HUES64 (cell line): ENCODE results near the gene MAB21L4.
"Not testable (repeated sequence)": the region's sequence is repeated elsewhere in the genome, so short reads cannot be mapped to it uniquely, and the experiment has no call there.

Experiments used
- H3K27ac ChIP-seq: 2 replicates; pipeline ENCODE4 v1.7.0; 2013; ENCODE audit warnings: low read depth, low read length, inconsistent platforms
- H3K27me3 ChIP-seq: 2 replicates; pipeline ENCODE4 v1.6.1; 2013; ENCODE audit warnings: mild to moderate bottlenecking, low read length; ENCODE audit not compliant: insufficient read depth
- H3K36me3 ChIP-seq: 2 replicates; pipeline ENCODE4 v1.6.1; 2013; ENCODE audit warnings: mild to moderate bottlenecking, low read length; ENCODE audit not compliant: insufficient read depth
- H3K4me1 ChIP-seq: 2 replicates; pipeline ENCODE4 v1.6.1; 2013; ENCODE audit warnings: mild to moderate bottlenecking, low read length, moderate library complexity; ENCODE audit not compliant: insufficient read depth
- H3K4me3 ChIP-seq: 2 replicates; pipeline ENCODE4 v1.5.1; 2013; ENCODE audit warnings: mild to moderate bottlenecking, low read length, moderate library complexity
- H3K9ac ChIP-seq: 2 replicates; pipeline ENCODE4 v1.6.1; 2013; ENCODE audit warnings: mild to moderate bottlenecking, low read depth, low read length
- H3K9me3 ChIP-seq: 2 replicates; pipeline ENCODE4 v1.6.1; 2013; ENCODE audit warnings: low read depth, low read length; ENCODE audit not compliant: insufficient read depth
- WGBS: fragments of 150-250, 120-280 bp; methylation state at CpG from one replicate; pipeline ENCODE4 v1.1.7; 2013; ENCODE audit warnings: missing lambda C conversion rate; 5-methylcytosine and 5-hydroxymethylcytosine counted together

MAB21L4 gene

GRCh38 chr2:240847817-240848216 lies 48.1 kb downstream of the MAB21L4 start:
- H3K27me3 ChIP-seq = no peaks in the 10 kb centered on the region
- H3K36me3 ChIP-seq = no peaks in the 10 kb centered on the region
- no peak overlapping the region for H3K9ac ChIP-seq
- peaks cover 12% of the 10 kb centered on the region for H3K4me1 ChIP-seq
- H3K4me3 ChIP-seq = no peak overlapping the region
- 97% methylated on average over 13 of the region's 13 CpGs for WGBS
- H3K9me3 ChIP-seq = peaks cover 9% of the 10 kb centered on the region; the same call in 1 of the 2 replicates
- H3K27ac ChIP-seq = no peak overlapping the region

- Histone ChIP-seq H3K9ac (no peak overlapping the region), H3K4me3 (no peak overlapping the region), H3K9me3 (peaks cover 9% of the 10 kb centered on the region; the same call in 1 of the 2 replicates), H3K36me3 (no peaks in the 10 kb centered on the region), H3K27ac (no peak overlapping the region), H3K4me1 (peaks cover 12% of the 10 kb centered on the region), H3K27me3 (no peaks in the 10 kb centered on the region)
- WGBS = 90% methylated on average over 5 of the region's 5 CpGs
Measured at GRCh38 chr2:240846873-240847595, 48.9 kb downstream of the MAB21L4 start.

DNA sequence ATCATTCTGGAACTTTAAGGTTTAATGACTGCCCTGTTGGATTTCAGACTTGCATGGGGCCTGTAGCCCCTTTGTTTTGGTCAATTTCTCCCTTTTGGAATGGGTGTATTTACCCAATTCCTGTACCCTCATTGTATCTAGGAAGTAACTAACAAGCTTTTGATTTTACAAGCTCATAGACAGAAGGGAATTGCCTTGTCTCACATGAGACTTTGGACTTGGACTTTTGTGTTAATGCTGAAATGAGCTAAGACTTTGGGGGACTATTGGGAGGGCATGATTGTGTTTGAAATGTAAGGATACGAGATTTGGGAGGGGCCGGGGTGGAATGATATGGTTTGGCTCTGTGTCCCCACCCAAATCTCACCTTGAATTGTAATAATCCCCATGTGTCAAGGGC lies 49.6 kb downstream of the MAB21L4 start:
- not testable (repeated sequence) for H3K36me3 ChIP-seq, H3K9ac ChIP-seq, H3K4me3 ChIP-seq, H3K9me3 ChIP-seq, H3K27me3 ChIP-seq, H3K27ac ChIP-seq, H3K4me1 ChIP-seq
- 100% methylated on average over 2 of the region's 2 CpGs for WGBS

DNA sequence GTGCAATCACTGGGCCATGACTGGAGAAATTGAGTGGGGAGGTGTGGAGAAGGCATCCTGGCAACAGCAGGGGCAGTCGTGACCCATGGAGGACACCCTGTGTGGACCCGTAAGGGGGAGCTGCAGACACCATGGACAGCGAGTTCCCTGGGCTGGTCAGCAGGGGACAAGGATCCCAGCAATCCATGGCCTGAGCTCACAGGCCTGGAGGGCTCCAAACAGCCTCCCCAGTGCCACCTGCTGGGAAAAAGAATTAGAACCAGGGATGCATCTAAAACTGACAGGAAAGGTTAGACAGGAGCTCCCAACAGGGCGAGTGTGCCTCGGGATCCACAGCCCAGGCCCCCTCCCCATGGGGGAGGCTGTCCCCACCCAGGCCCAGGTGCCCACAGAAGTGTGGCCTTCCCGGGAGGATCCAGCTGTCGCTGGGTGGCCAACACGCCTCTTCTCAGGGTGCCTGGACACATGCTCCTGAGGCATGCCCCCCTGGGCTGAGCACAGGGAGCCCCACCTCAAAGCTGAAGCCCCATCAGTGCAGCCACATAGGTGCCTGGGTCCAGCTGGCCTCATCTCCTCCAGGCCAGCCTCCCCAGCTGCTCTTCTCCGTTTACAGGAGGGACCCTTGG lies 55.4 kb downstream of the MAB21L4 start:
- H3K27me3 ChIP-seq = no peaks in the 10 kb centered on the region
- WGBS = 64% methylated on average over 9 of the region's 9 CpGs
- H3K9me3 ChIP-seq = peaks cover 1% of the 10 kb centered on the region; the same call in 1 of the 2 replicates
- H3K27ac ChIP-seq = no peak overlapping the region
- H3K4me3 ChIP-seq = no peak overlapping the region
- peaks cover 8% of the 10 kb centered on the region for H3K4me1 ChIP-seq
- no peak overlapping the region for H3K9ac ChIP-seq
- H3K36me3 ChIP-seq = no peaks in the 10 kb centered on the region

GRCh38 chr2:240839152-240840143 lies 56.5 kb downstream of the MAB21L4 start:
- Histone ChIP-seq H3K36me3 (no peaks in the 10 kb centered on the region), H3K4me3 (no peak overlapping the region), H3K9ac (no peak overlapping the region), H3K9me3 (no peaks in the 10 kb centered on the region), H3K27me3 (no peaks in the 10 kb centered on the region), H3K27ac (no peak overlapping the region), H3K4me1 (peaks cover 8% of the 10 kb centered on the region)
- WGBS = 91% methylated on average over 27 of the region's 28 CpGs

DNA sequence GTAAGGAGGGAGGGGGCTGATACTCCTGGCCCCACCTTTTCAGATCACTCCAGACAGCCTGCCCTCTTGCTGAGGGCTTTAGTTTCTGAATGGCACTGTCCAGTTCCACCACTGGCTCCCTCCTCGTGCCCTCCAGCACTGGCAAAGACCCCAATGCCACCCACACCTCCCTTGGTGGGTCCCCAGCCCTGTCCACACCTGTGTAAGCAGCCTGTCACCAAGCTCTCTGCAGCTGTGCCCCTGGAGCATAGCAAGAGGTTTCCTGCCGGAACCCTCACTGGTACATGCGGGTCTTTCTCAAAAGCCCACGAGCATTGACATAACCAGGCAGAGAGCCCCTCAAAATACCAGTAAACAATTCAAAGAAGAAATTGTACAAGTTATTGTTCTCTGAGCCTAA lies 58.3 kb downstream of the MAB21L4 start:
- H3K4me1 ChIP-seq = no peaks in the 10 kb centered on the region
- peaks cover 5% of the 10 kb centered on the region; the same call in 1 of the 2 replicates for H3K27me3 ChIP-seq
- no peak overlapping the region for H3K4me3 ChIP-seq
- no peaks in the 10 kb centered on the region for H3K36me3 ChIP-seq
- H3K9me3 ChIP-seq = no peaks in the 10 kb centered on the region
- WGBS = 94% methylated on average over 4 of the region's 4 CpGs
- no peak overlapping the region for H3K27ac ChIP-seq
- H3K9ac ChIP-seq = no peak overlapping the region

GRCh38 chr2:240836781-240837467 lies 59.0 kb downstream of the MAB21L4 start:
- Histone ChIP-seq H3K9ac (no peak overlapping the region), H3K4me3 (no peak overlapping the region), H3K4me1 (no peaks in the 10 kb centered on the region), H3K27ac (no peak overlapping the region), H3K9me3 (no peaks in the 10 kb centered on the region), H3K36me3 (no peaks in the 10 kb centered on the region), H3K27me3 (peaks cover 8% of the 10 kb centered on the region)
- WGBS = 92% methylated on average over 17 of the region's 17 CpGs
